Smooth muscle cell (in vitro differentiated cells): ENCODE results near the gene FILIP1L. TPM values are rescaled to one million over a fixed set of nuclear protein-coding genes. Genes with fewer than 3 reads are reported as not detected.

Source experiments
- DNase-seq: peaks from one replicate; lab custom pipeline; 2025; ENCODE audit not compliant: unreplicated experiment; lab: John Stamatoyannopoulos, UW
- H2AFZ ChIP-seq: fragments of 200-600 bp; sonication (generic); 2 replicates; pipeline ENCODE4 v1.6.0; 2016; ENCODE audit warnings: antibody characterized with exemption, low read depth, mild to moderate bottlenecking
- H3F3A ChIP-seq: fragments of 200-600 bp; sonication (generic); 2 replicates; pipeline ENCODE4 v1.6.0; 2017; ENCODE audit warnings: antibody characterized with exemption, low read depth
- H3K27ac ChIP-seq: fragments of 200-600 bp; sonication (generic); 2 replicates; pipeline ENCODE4 v1.5.1; 2016; ENCODE audit warnings: low read depth, mild to moderate bottlenecking
- H3K27me3 ChIP-seq: fragments of 200-600 bp; sonication (generic); 2 replicates; pipeline ENCODE4 v1.6.1; 2016; ENCODE audit warnings: low read depth, mild to moderate bottlenecking
- H3K36me3 ChIP-seq: fragments of 200-600 bp; sonication (generic); 2 replicates; pipeline ENCODE4 v1.5.1; 2016; ENCODE audit warnings: low read depth
- H3K4me1 ChIP-seq: fragments of 200-600 bp; sonication (generic); 2 replicates; pipeline ENCODE4 v1.5.1; 2016; ENCODE audit warnings: low read depth
- H3K4me2 ChIP-seq: fragments of 200-600 bp; sonication (generic); 2 replicates; pipeline ENCODE4 v1.6.0; 2016; ENCODE audit warnings: mild to moderate bottlenecking
- H3K4me3 ChIP-seq: fragments of 200-600 bp; sonication (generic); 2 replicates; pipeline ENCODE4 v1.5.1; 2016; ENCODE audit warnings: mild to moderate bottlenecking
- H3K79me2 ChIP-seq: fragments of 200-600 bp; sonication (generic); 2 replicates; pipeline ENCODE4 v1.6.0; 2016; ENCODE audit warnings: low read depth, mild to moderate bottlenecking
- H3K9ac ChIP-seq: fragments of 200-600 bp; sonication (generic); 2 replicates; pipeline ENCODE4 v1.6.0; 2016; ENCODE audit warnings: low read depth
- H3K9me3 ChIP-seq: fragments of 200-600 bp; sonication (generic); replicated peaks from 2 replicates; pipeline ENCODE4 v1.5.1; 2016; ENCODE audit warnings: low read depth
- H4K20me1 ChIP-seq: fragments of 200-600 bp; sonication (generic); 2 replicates; pipeline ENCODE4 v1.6.0; 2016; ENCODE audit warnings: low read depth
- WGBS: methylation state at CpG from one replicate; pipeline ENCODE4 v1.1.7; 2016; ENCODE audit warnings: low lambda C conversion rate; 5-methylcytosine and 5-hydroxymethylcytosine counted together
- polyA plus RNA-seq: library from polyadenylated mRNA; unstranded; fragments of >200 nt; fragmentation: Nextera tagmentation; extraction: Ambion mirVana; gene quantifications from 2 replicates; pipeline ENCODE4 v1.2.1, GENCODE V29; 2016
- total RNA-seq: library from RNA; depleted of rRNA; stranded (reverse); fragments of >200 nt; gene quantifications from 2 replicates; pipeline ENCODE4 v1.2.3, GENCODE V29; 2014
- TF ChIP-seq, protein P1 (sequence below): fragments of 200-600 bp; sonication (generic); IDR thresholded peaks from 2 replicates; pipeline ENCODE4 v1.5.1; 2017; ENCODE audit warnings: borderline replicate concordance, mild to moderate bottlenecking, antibody characterized with exemption; ENCODE audit not compliant: insufficient read depth, poor library complexity, severe bottlenecking

Gene FILIP1L
- total and polyA plus RNA-seq, 2 experiments from 2014 or later: 56.2 to 104 TPM

GRCh38 chr3:99863002-99863401 is 251.3 kb downstream of the FILIP1L start:
- H3K9ac ChIP-seq: no peak overlapping the region
- peaks cover 43% of the 10 kb centered on the region for H3F3A ChIP-seq
- no peak for DNase-seq
- H3K36me3 ChIP-seq: no peaks in the 10 kb centered on the region
- H3K9me3 ChIP-seq: no peaks in the 10 kb centered on the region
- TF ChIP-seq, protein P1, sequence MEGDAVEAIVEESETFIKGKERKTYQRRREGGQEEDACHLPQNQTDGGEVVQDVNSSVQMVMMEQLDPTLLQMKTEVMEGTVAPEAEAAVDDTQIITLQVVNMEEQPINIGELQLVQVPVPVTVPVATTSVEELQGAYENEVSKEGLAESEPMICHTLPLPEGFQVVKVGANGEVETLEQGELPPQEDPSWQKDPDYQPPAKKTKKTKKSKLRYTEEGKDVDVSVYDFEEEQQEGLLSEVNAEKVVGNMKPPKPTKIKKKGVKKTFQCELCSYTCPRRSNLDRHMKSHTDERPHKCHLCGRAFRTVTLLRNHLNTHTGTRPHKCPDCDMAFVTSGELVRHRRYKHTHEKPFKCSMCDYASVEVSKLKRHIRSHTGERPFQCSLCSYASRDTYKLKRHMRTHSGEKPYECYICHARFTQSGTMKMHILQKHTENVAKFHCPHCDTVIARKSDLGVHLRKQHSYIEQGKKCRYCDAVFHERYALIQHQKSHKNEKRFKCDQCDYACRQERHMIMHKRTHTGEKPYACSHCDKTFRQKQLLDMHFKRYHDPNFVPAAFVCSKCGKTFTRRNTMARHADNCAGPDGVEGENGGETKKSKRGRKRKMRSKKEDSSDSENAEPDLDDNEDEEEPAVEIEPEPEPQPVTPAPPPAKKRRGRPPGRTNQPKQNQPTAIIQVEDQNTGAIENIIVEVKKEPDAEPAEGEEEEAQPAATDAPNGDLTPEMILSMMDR: no peak
- H3K4me1 ChIP-seq: peaks cover 33% of the 10 kb centered on the region
- 92% methylated on average over 6 of the region's 6 CpGs for WGBS
- peaks cover 89% of the 10 kb centered on the region for H3K79me2 ChIP-seq
- no peak overlapping the region for H3K4me2 ChIP-seq
- H3K27ac ChIP-seq: peak overlapping the region; percentile 98
- peaks cover 61% of the 10 kb centered on the region for H4K20me1 ChIP-seq
- no peak overlapping the region for H2AFZ ChIP-seq
- H3K4me3 ChIP-seq: no peak overlapping the region
- H3K27me3 ChIP-seq: no peaks in the 10 kb centered on the region

- Histone ChIP-seq H3K4me1 (peaks cover 26% of the 10 kb centered on the region), H3K27me3 (no peaks in the 10 kb centered on the region), H3K4me2 (no peak overlapping the region), H3K4me3 (no peak overlapping the region), H3K9me3 (no peaks in the 10 kb centered on the region), H2AFZ (no peak overlapping the region), H3K79me2 (peaks cover 89% of the 10 kb centered on the region), H4K20me1 (peaks cover 58% of the 10 kb centered on the region), H3K9ac (no peak overlapping the region), H3F3A (peaks cover 50% of the 10 kb centered on the region), H3K36me3 (no peaks in the 10 kb centered on the region), H3K27ac (peak overlapping the region; percentile 98)
- TF ChIP-seq, protein P1: no peak
- no peak for DNase-seq
- 55% methylated on average over 2 of the region's 2 CpGs for WGBS
These were observed 252.1 kb downstream of the FILIP1L start for GRCh38 chr3:99862208-99862607.

- H3K9ac ChIP-seq: peak overlapping the region; percentile 64
- H4K20me1 ChIP-seq: peaks cover 58% of the 10 kb centered on the region
- TF ChIP-seq, protein P1: no peak
- peak overlapping the region; percentile 98 for H3K27ac ChIP-seq
- WGBS: 86% methylated on average over 1 of the region's 1 CpG
- peaks cover 89% of the 10 kb centered on the region for H3K79me2 ChIP-seq
- H3K9me3 ChIP-seq: no peaks in the 10 kb centered on the region
- H2AFZ ChIP-seq: no peak overlapping the region
- H3K4me3 ChIP-seq: no peak overlapping the region
- peaks cover 17% of the 10 kb centered on the region for H3K4me1 ChIP-seq
- H3K36me3 ChIP-seq: no peaks in the 10 kb centered on the region
- H3K4me2 ChIP-seq: no peak overlapping the region
- H3K27me3 ChIP-seq: no peaks in the 10 kb centered on the region
- no peak for DNase-seq
- H3F3A ChIP-seq: peaks cover 52% of the 10 kb centered on the region
These were observed 253.1 kb downstream of the FILIP1L start for GRCh38 chr3:99861216-99861615.

- Histone ChIP-seq H3K9ac (peak overlapping the region; percentile 85), H3F3A (peaks cover 48% of the 10 kb centered on the region), H3K9me3 (no peaks in the 10 kb centered on the region), H3K4me2 (peak overlapping the region; percentile 74), H3K4me1 (peaks cover 19% of the 10 kb centered on the region), H3K4me3 (no peak overlapping the region), H2AFZ (no peak overlapping the region), H3K79me2 (peaks cover 88% of the 10 kb centered on the region), H3K36me3 (no peaks in the 10 kb centered on the region), H3K27me3 (no peaks in the 10 kb centered on the region), H3K27ac (peak overlapping the region; percentile 98), H4K20me1 (peaks cover 58% of the 10 kb centered on the region)
- no peak for DNase-seq
- TF ChIP-seq, protein P1: no peak
- 0% methylated on average over 1 of the region's 1 CpG for WGBS
These were observed 254.5 kb downstream of the FILIP1L start for GRCh38 chr3:99859825-99860224.
